SU-DHL-6 (cell line): ENCODE results near the gene NEU3.

ENCODE experiments used
- EZH2phosphoT487 ChIP-seq: fragments of 200-600 bp; sonication (generic), shearing (Covaris generic); conservative IDR thresholded peaks from 2 replicates; pipeline ENCODE4 v1.6.1; 2018; ENCODE audit warnings: mild to moderate bottlenecking, antibody characterized with exemption, low read length, moderate library complexity, mixed read lengths
- TF ChIP-seq, protein P1 (sequence below): fragments of 200-600 bp; sonication (generic); IDR thresholded peaks from one replicate; pipeline ENCODE4 v1.5.1; 2017; ENCODE audit warnings: antibody characterized with exemption, mild to moderate bottlenecking, low read length, moderate library complexity; ENCODE audit not compliant: insufficient read depth, poor library complexity, severe bottlenecking

DNA sequence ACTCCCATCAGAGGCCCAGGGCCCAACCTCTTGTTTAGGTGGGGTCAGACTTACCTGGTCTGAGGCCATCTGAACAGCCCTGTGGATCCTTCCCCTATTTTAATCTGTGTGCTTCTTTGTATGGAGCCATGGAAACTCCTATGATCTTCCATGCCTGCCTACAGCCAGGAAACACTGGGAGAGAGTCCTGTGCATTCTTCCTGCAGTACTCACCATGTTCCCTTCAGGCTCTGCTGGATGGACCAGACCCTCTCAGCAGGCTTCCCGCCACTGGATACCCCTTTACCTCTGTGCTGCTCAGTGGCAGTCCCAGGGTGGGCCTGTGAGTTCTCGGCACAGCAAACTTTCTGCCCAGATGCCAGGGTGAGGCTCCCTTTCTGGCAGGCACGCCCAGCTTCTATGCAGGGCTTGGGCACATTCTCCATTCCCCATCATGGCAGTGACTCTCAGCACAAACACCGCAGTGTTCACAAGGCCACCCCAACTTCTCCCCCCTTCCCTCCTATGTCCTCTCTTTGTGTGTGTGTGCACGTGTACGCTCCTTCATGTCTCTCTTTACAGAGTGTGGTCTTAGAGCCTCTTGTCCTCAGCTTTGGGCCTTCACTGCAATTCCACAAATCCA is 34.8 kb downstream of the NEU3 start:
- TF ChIP-seq, protein P1, sequence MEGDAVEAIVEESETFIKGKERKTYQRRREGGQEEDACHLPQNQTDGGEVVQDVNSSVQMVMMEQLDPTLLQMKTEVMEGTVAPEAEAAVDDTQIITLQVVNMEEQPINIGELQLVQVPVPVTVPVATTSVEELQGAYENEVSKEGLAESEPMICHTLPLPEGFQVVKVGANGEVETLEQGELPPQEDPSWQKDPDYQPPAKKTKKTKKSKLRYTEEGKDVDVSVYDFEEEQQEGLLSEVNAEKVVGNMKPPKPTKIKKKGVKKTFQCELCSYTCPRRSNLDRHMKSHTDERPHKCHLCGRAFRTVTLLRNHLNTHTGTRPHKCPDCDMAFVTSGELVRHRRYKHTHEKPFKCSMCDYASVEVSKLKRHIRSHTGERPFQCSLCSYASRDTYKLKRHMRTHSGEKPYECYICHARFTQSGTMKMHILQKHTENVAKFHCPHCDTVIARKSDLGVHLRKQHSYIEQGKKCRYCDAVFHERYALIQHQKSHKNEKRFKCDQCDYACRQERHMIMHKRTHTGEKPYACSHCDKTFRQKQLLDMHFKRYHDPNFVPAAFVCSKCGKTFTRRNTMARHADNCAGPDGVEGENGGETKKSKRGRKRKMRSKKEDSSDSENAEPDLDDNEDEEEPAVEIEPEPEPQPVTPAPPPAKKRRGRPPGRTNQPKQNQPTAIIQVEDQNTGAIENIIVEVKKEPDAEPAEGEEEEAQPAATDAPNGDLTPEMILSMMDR = no peak
- no peak for TF ChIP-seq EZH2phosphoT487
